GM12878 (cell line): ENCODE data around the gene SMG5.

Source experiments
- EZH2 ChIP-seq: IDR thresholded peaks from 2 replicates; pipeline ENCODE4 v1.6.1; 2012; ENCODE audit warnings: low read depth, mild to moderate bottlenecking, control low read depth, inconsistent platforms, low read length, borderline replicate concordance; ENCODE audit not compliant: control insufficient read depth
- JUND ChIP-seq: IDR thresholded peaks from 2 replicates; pipeline ENCODE4 v1.6.1; 2012; ENCODE audit warnings: low read depth, mild to moderate bottlenecking, low read length, improper control_type of control experiment, moderate library complexity
- MXI1 ChIP-seq: fragments of 150-350 bp; IDR thresholded peaks from 2 replicates; pipeline ENCODE4 v1.6.1; 2011; ENCODE audit warnings: low read depth, mild to moderate bottlenecking, inconsistent platforms, low read length, improper control_type of control experiment
- POLR2AphosphoS2 ChIP-seq: IDR thresholded peaks from 2 replicates; pipeline ENCODE4 v1.6.1; 2011; ENCODE audit warnings: low read depth, mild to moderate bottlenecking, low read length, improper control_type of control experiment, moderate library complexity
- REST ChIP-seq: IDR thresholded peaks from 2 replicates; pipeline ENCODE4 v1.6.1; 2012; ENCODE audit warnings: mild to moderate bottlenecking, low read depth, low read length
- ZNF24 ChIP-seq: fragments of 450-650 bp; IDR thresholded peaks from 2 replicates; pipeline ENCODE4 v1.6.1; 2017; ENCODE audit warnings: antibody characterized with exemption, mild to moderate bottlenecking
- TF ChIP-seq, protein P1 (sequence below): fragments of 450-650 bp; IDR thresholded peaks from 2 replicates; pipeline ENCODE4 v1.6.1; 2016; ENCODE audit warnings: mild to moderate bottlenecking
- TF ChIP-seq, protein P2 (sequence below), 3 experiments: IDR thresholded peaks in 2 of 3; conservative IDR thresholded peaks in 1 of 3; 2 replicates each; pipeline ENCODE4 v1.5.1; 2011; ENCODE audit warnings: low read depth in 3 of 3, low read length in 3 of 3, mild to moderate bottlenecking in 3 of 3, control low read depth in 2 of 3, moderate library complexity in 2 of 3, inconsistent platforms in 1 of 3, mixed read lengths in 1 of 3; ENCODE audit not compliant: control insufficient read depth in 2 of 3, insufficient read depth in 1 of 3; ENCODE audit errors: extremely low read depth in 1 of 3

DNA sequence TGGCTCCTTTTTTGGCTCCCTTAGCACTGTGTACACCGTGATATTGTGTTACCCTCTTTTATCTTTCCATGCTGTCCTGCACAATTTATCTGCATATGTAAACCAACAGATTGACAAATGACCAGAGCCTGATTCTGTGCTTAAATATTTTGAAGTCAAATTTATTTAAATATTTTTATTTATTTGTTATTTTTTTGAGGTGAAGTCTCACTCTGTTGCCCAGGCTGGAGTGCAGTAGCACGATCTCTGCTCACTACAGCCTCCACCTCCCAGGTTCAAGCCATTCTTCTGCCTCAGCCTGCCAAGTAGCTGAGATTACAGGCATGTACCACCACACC lies 57.0 kb downstream of the SMG5 start:
- TF ChIP-seq, protein P1, sequence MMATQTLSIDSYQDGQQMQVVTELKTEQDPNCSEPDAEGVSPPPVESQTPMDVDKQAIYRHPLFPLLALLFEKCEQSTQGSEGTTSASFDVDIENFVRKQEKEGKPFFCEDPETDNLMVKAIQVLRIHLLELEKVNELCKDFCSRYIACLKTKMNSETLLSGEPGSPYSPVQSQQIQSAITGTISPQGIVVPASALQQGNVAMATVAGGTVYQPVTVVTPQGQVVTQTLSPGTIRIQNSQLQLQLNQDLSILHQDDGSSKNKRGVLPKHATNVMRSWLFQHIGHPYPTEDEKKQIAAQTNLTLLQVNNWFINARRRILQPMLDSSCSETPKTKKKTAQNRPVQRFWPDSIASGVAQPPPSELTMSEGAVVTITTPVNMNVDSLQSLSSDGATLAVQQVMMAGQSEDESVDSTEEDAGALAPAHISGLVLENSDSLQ, result no peak
- TF ChIP-seq EZH2, result no peak
- no peak for TF ChIP-seq POLR2AphosphoS2
- TF ChIP-seq MXI1, result no peak; the same call in 1 of the 2 replicates
- TF ChIP-seq, protein P2, sequence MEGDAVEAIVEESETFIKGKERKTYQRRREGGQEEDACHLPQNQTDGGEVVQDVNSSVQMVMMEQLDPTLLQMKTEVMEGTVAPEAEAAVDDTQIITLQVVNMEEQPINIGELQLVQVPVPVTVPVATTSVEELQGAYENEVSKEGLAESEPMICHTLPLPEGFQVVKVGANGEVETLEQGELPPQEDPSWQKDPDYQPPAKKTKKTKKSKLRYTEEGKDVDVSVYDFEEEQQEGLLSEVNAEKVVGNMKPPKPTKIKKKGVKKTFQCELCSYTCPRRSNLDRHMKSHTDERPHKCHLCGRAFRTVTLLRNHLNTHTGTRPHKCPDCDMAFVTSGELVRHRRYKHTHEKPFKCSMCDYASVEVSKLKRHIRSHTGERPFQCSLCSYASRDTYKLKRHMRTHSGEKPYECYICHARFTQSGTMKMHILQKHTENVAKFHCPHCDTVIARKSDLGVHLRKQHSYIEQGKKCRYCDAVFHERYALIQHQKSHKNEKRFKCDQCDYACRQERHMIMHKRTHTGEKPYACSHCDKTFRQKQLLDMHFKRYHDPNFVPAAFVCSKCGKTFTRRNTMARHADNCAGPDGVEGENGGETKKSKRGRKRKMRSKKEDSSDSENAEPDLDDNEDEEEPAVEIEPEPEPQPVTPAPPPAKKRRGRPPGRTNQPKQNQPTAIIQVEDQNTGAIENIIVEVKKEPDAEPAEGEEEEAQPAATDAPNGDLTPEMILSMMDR (IDR thresholded peaks at IDR 0.05 in 2 of 3, conservative IDR thresholded peaks at IDR 0.05 in 1 of 3; ENCODE audit: control insufficient read depth in 2 of 3, extremely low read depth in 1 of 3, insufficient read depth in 1 of 3, low read depth in 3 of 3, low read length in 3 of 3), result no peak
- TF ChIP-seq REST, result no peak
- no peak for TF ChIP-seq ZNF24
- no peak for TF ChIP-seq JUND
